ENCODE data around the gene AP2S1. TPM values are rescaled to one million over a fixed set of nuclear protein-coding genes. Genes with fewer than 3 reads are reported as not detected.
A peak's percentile ranks its signal among the peaks of the same experiment; 100 is the strongest.
"Not testable (repeated sequence)": the region's sequence is repeated elsewhere in the genome, so short reads cannot be mapped to it uniquely, and the experiment has no call there.

Gene AP2S1
- total RNA-seq, 1 donor from 2014 or later = 77.3 TPM

GRCh38 chr19:46871173-46871572, 20.5 kb upstream of the AP2S1 start:
- intact Hi-C loops (cut with DNase I) = loop anchor here (5.0 kb wide), 1 partner anchor 51 kb away; no protein-coding TSS in a partner anchor
- not testable (repeated sequence) for DNase-seq (ENCODE audit: low spot score)

GRCh38 chr19:46868025-46868802, 17.6 kb upstream of the AP2S1 start:
- DNase-seq (ENCODE audit: low spot score) = no peak
- intact Hi-C loops (cut with DNase I) = no loop called here

- intact Hi-C loops (cut with DNase I) = no loop called here
- DNase-seq (ENCODE audit: low spot score) = no peak
Measured at GRCh38 chr19:46867170-46867569, 16.5 kb upstream of the AP2S1 start.

GRCh38 chr19:46866407-46867136, 15.9 kb upstream of the AP2S1 start:
- no peak for DNase-seq (ENCODE audit: low spot score)
- intact Hi-C loops (cut with DNase I) = no loop called here

GRCh38 chr19:46863818-46864629, 13.4 kb upstream of the AP2S1 start:
- intact Hi-C loops (cut with DNase I) = loop anchor here (5.0 kb wide), 3 partner anchors 48 to 113 kb away; no protein-coding TSS in a partner anchor
- no peak for DNase-seq (ENCODE audit: low spot score)

GRCh38 chr19:46862974-46863632, 12.5 kb upstream of the AP2S1 start:
- no peak for DNase-seq (ENCODE audit: low spot score)
- intact Hi-C loops (cut with DNase I) = loop anchor here (5.0 kb wide), 3 partner anchors 49 to 114 kb away; no protein-coding TSS in a partner anchor

GRCh38 chr19:46862503-46862834, 11.8 kb upstream of the AP2S1 start:
- no peak for DNase-seq (ENCODE audit: low spot score)
- intact Hi-C loops (cut with DNase I) = loop anchor here (5.0 kb wide), 3 partner anchors 50 to 115 kb away; no protein-coding TSS in a partner anchor

GRCh38 chr19:46861691-46862502, 11.3 kb upstream of the AP2S1 start:
- intact Hi-C loops (cut with DNase I) = loop anchor here (5.0 kb wide), 3 partner anchors 50 to 115 kb away; no protein-coding TSS in a partner anchor
- DNase-seq (ENCODE audit: low spot score) = no peak

GRCh38 chr19:46860846-46861690, 10.4 kb upstream of the AP2S1 start, which contains the start of gene ARHGAP35:
ARHGAP35 (plus strand) TSS chr19:46860997; CDS start chr19:46918676, 57,679 bp downstream.
- intact Hi-C loops (cut with DNase I) = loop anchor here (5.0 kb wide), 3 partner anchors 51 to 116 kb away; no protein-coding TSS in a partner anchor
- DNase-seq (ENCODE audit: low spot score) = no peak

GRCh38 chr19:46860125-46860845, 9.6 kb upstream of the AP2S1 start:
- intact Hi-C loops (cut with DNase I) = loop anchor here (5.0 kb wide), 3 partner anchors 52 to 117 kb away; no protein-coding TSS in a partner anchor
- DNase-seq (ENCODE audit: low spot score) = peak; percentile 98

- intact Hi-C loops (cut with DNase I) = loop anchor here (5.0 kb wide), 4 partner anchors 53 to 253 kb away; partner anchors contain the start of gene ZC3H4
- no peak for DNase-seq (ENCODE audit: low spot score)
Measured at GRCh38 chr19:46859637-46860124, 9.0 kb upstream of the AP2S1 start.

GRCh38 chr19:46856062-46857022, 5.7 kb upstream of the AP2S1 start:
- intact Hi-C loops (cut with DNase I) = loop anchor here (2.0 to 5.0 kb wide), 2 partner anchors 134 to 256 kb away; partner anchors contain the start of gene ZC3H4

GRCh38 chr19:46854698-46855097, 4.1 kb upstream of the AP2S1 start:
- intact Hi-C loops (cut with DNase I) = loop anchor here (5.0 kb wide), 1 partner anchor 258 kb away; the partner anchor contains the start of gene ZC3H4
- not testable (repeated sequence) for DNase-seq (ENCODE audit: low spot score)

More at GRCh38 chr19:46856062-46857022, 5.7 kb upstream of the AP2S1 start:
- DNase-seq (ENCODE audit: low spot score) = peak; percentile 99

- no peak for DNase-seq (ENCODE audit: low spot score)
- intact Hi-C loops (cut with DNase I) = no loop called here
Measured at GRCh38 chr19:46852830-46853229, 2.2 kb upstream of the AP2S1 start.

- peak; percentile 44 for DNase-seq (ENCODE audit: low spot score)
- intact Hi-C loops (cut with DNase I) = no loop called here
Measured at GRCh38 chr19:46849610-46850009, 1.0 kb downstream of the AP2S1 start.
